Astrocyte (in vitro differentiated cells and primary cell): ENCODE data around the gene CHN2.

Experiments
- EZH2 ChIP-seq: IDR thresholded peaks from 2 replicates; pipeline ENCODE4 v1.6.1; 2012; ENCODE audit warnings: mild to moderate bottlenecking, low read length, inconsistent platforms; ENCODE audit not compliant: insufficient read depth
- TF ChIP-seq, protein P1 (sequence below): IDR thresholded peaks from 2 replicates; pipeline ENCODE4 v1.5.1; 2011; ENCODE audit warnings: low read depth, mild to moderate bottlenecking, inconsistent platforms, low read length, moderate library complexity; ENCODE audit not compliant: insufficient read depth

DNA sequence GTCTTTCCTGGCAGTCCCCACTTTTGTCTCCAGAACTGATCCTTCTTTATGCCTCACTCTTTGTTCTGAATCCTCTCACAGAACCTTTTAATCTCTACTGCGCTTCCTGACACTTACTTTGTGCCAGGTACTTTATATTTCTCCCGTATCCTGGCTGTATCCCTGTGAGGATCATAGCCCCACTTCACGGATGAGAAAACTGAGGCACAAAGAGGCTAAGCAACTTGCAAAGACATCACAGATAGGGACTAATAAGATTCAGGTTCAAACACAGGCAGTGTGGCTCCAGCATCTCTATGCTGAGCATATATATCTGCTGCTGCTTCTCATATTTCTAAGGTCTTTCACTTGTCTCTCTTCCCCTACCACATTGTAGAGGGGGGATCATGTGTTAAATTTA lies 116.7 kb downstream of the CHN2 start:
- TF ChIP-seq, protein P1, sequence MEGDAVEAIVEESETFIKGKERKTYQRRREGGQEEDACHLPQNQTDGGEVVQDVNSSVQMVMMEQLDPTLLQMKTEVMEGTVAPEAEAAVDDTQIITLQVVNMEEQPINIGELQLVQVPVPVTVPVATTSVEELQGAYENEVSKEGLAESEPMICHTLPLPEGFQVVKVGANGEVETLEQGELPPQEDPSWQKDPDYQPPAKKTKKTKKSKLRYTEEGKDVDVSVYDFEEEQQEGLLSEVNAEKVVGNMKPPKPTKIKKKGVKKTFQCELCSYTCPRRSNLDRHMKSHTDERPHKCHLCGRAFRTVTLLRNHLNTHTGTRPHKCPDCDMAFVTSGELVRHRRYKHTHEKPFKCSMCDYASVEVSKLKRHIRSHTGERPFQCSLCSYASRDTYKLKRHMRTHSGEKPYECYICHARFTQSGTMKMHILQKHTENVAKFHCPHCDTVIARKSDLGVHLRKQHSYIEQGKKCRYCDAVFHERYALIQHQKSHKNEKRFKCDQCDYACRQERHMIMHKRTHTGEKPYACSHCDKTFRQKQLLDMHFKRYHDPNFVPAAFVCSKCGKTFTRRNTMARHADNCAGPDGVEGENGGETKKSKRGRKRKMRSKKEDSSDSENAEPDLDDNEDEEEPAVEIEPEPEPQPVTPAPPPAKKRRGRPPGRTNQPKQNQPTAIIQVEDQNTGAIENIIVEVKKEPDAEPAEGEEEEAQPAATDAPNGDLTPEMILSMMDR = no peak
- no peak for TF ChIP-seq EZH2
